HG02642 (cell line): ENCODE results near the gene UPK1B.
"Not testable (repeated sequence)": the region's sequence is repeated elsewhere in the genome, so short reads cannot be mapped to it uniquely, and the experiment has no call there.

Experiments
- ATAC-seq: cut with Tn5 transposase; IDR thresholded peaks from one replicate; pipeline ENCODE4 v1.9.1; 2021; ENCODE audit warnings: mild to moderate bottlenecking; ENCODE audit not compliant: unreplicated experiment, poor library complexity

UPK1B gene

GRCh38 chr3:119243058-119243529 is 69.7 kb downstream of the UPK1B start:
- ATAC-seq: not testable (repeated sequence)

- ATAC-seq: no peak
These were observed 70.3 kb downstream of the UPK1B start for GRCh38 chr3:119243712-119244111.

- ATAC-seq: no peak
These were observed 72.4 kb downstream of the UPK1B start for GRCh38 chr3:119245778-119246177.
